ENCODE data around the gene EBP. TPM values are rescaled to one million over a fixed set of nuclear protein-coding genes. Genes with fewer than 3 reads are reported as not detected.

EBP gene
- total and polyA plus RNA-seq, 2 of the 8 experiments (the other 6 are each of a cell fraction or from before 2014, with no cell fraction given): 143 to 286 TPM

DNA sequence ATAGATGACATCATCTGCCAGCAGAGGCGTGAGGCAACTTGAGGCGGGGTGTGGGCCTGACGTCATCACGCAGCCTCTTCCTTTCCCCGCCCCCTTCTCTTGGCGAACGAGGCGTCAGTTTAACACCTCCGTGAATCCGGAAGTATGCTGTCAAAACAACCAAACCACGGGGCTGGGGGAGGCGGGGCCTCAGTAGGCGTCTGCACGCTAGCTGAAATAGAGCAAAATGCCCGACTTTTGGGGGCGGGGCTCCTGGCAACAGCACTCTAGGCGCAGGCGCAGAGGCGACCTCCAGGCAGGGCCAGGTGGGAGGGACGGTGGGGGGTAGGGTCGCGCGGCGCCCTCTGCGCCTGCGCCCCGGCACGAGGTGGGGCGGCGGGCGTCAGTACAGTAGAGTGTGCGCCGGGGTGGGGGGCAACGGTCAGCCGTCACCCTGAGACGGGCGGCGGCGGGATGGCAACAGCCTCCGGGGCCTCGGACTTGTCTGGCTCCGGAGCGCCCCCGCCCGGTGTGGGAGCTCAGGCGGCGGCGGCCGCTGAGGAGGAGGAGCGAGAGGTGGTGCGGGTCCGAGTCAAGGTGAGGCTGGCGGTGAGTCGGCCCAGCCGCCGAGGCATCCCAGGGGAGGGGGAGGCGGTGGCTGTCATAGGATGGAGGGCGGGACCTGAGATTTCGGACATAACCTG, 17.9 kb downstream of the EBP start, which contains the start of gene TBC1D25 (continued):
- peak; percentile 72; the same call in 1 of the 2 replicates for TF ChIP-seq CEBPB (IDR thresholded peaks at IDR 0.05; ENCODE audit: low read depth, low read length)
- TF ChIP-seq RXRA (IDR thresholded peaks at IDR 0.05; ENCODE audit: insufficient read depth, low read depth, low read length): no peak
- TF ChIP-seq, protein P1, sequence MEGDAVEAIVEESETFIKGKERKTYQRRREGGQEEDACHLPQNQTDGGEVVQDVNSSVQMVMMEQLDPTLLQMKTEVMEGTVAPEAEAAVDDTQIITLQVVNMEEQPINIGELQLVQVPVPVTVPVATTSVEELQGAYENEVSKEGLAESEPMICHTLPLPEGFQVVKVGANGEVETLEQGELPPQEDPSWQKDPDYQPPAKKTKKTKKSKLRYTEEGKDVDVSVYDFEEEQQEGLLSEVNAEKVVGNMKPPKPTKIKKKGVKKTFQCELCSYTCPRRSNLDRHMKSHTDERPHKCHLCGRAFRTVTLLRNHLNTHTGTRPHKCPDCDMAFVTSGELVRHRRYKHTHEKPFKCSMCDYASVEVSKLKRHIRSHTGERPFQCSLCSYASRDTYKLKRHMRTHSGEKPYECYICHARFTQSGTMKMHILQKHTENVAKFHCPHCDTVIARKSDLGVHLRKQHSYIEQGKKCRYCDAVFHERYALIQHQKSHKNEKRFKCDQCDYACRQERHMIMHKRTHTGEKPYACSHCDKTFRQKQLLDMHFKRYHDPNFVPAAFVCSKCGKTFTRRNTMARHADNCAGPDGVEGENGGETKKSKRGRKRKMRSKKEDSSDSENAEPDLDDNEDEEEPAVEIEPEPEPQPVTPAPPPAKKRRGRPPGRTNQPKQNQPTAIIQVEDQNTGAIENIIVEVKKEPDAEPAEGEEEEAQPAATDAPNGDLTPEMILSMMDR (IDR thresholded peaks at IDR 0.05; ENCODE audit: control extremely low read depth in 1 of 3, insufficient read depth in 1 of 3, low read depth in 1 of 3, low read length in 3 of 3): peak in 1 of 3 experiments; percentile 22; a peak in 1 of 4 replicates
- TF ChIP-seq JUND (IDR thresholded peaks at IDR 0.05; ENCODE audit: low read length): peak; percentile 83
- no peak for TF ChIP-seq CBX8 (IDR thresholded peaks at IDR 0.05; ENCODE audit: borderline replicate concordance, low read depth, low read length)
- TF ChIP-seq PHF8 (conservative IDR thresholded peaks at IDR 0.05; ENCODE audit: low read depth, low read length): peak; percentile 54; the same call in 1 of the 2 replicates
- peak; percentile 26; the same call in 1 of the 2 replicates for TF ChIP-seq SP1 (IDR thresholded peaks at IDR 0.05; ENCODE audit: low read depth, low read length)
- TF ChIP-seq CREB1 (IDR thresholded peaks at IDR 0.05): peak; percentile 96
- TF ChIP-seq HDAC6 (IDR thresholded peaks at IDR 0.05; ENCODE audit: low read depth, low read length): no peak
- TF ChIP-seq SIN3A (conservative IDR thresholded peaks at IDR 0.05 in 1 of 2, IDR thresholded peaks at IDR 0.05 in 1 of 2; ENCODE audit: low read depth in 1 of 2, low read length in 2 of 2): peak in 1 of 2 experiments; percentile 58; a peak in 1 of 4 replicates
- TF ChIP-seq, protein P2, sequence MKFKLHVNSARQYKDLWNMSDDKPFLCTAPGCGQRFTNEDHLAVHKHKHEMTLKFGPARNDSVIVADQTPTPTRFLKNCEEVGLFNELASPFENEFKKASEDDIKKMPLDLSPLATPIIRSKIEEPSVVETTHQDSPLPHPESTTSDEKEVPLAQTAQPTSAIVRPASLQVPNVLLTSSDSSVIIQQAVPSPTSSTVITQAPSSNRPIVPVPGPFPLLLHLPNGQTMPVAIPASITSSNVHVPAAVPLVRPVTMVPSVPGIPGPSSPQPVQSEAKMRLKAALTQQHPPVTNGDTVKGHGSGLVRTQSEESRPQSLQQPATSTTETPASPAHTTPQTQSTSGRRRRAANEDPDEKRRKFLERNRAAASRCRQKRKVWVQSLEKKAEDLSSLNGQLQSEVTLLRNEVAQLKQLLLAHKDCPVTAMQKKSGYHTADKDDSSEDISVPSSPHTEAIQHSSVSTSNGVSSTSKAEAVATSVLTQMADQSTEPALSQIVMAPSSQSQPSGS (IDR thresholded peaks at IDR 0.05; ENCODE audit: low read length): peak; percentile 95
- no peak for TF ChIP-seq SAP30 (IDR thresholded peaks at IDR 0.05; ENCODE audit: insufficient read depth, insufficient replicate concordance, low read length)
- no peak for TF ChIP-seq KDM5A (IDR thresholded peaks at IDR 0.05; ENCODE audit: low read length)
- no peak for TF ChIP-seq FOSL1 (IDR thresholded peaks at IDR 0.05; ENCODE audit: insufficient read depth, low read depth, low read length)
- TF ChIP-seq NRF1 (IDR thresholded peaks at IDR 0.05; ENCODE audit: low read depth, low read length): peak; percentile 69
- TF ChIP-seq SUZ12 (IDR thresholded peaks at IDR 0.05; ENCODE audit: low read length): no peak
- no peak for TF ChIP-seq EP300 (IDR thresholded peaks at IDR 0.05; ENCODE audit: borderline replicate concordance in 1 of 2, low read depth in 2 of 2, low read length in 2 of 2)
- TF ChIP-seq BRCA1 (IDR thresholded peaks at IDR 0.05; ENCODE audit: low read depth, low read length): no peak
- TF ChIP-seq SIRT6 (IDR thresholded peaks at IDR 0.05; ENCODE audit: low read length): no peak
- TF ChIP-seq CHD2 (IDR thresholded peaks at IDR 0.05; ENCODE audit: low read length): no peak
